Measurements from ENCODE around the gene CNGA2. TPM values are rescaled to one million over a fixed set of nuclear protein-coding genes. Genes with fewer than 3 reads are reported as not detected.

CNGA2 gene
- total and polyA plus RNA-seq, 2 of the 4 experiments (the other 2 are of a cell fraction) = not detected

GRCh38 chrX:151735219-151735618 lies 673 bp downstream of the CNGA2 start:
- Histone ChIP-seq H4K5ac (ENCODE audit: low read depth, low read length) (no peak overlapping the region), H3K9me1 (ENCODE audit: insufficient read depth, low read length) (no peaks in the 10 kb centered on the region), H3K27ac (ENCODE audit: insufficient read depth, low read length) (no peak overlapping the region), H2BK20ac (ENCODE audit: low read depth, low read length) (no peak overlapping the region), H2AK9ac (replicated peaks; ENCODE audit: low read depth, low read length, poor library complexity) (no peak overlapping the region), H3K4me1 (ENCODE audit: control insufficient read depth, insufficient read depth, low read length) (no peaks in the 10 kb centered on the region), H3K4me2 (ENCODE audit: low read depth, low read length) (no peak overlapping the region), H4K20me1 (ENCODE audit: insufficient read depth, low read length) (no peaks in the 10 kb centered on the region), H3K9ac (ENCODE audit: low read depth, low read length) (no peak overlapping the region), H2AFZ (replicated peaks; ENCODE audit: low read length, poor library complexity) (no peak overlapping the region), H3K4me3 (ENCODE audit: insufficient read depth, low read depth, low read length) (no peak overlapping the region), H2BK120ac (ENCODE audit: low read depth, low read length) (no peak overlapping the region), H4K91ac (ENCODE audit: insufficient read depth, low read depth, low read length) (no peak overlapping the region), H2AK5ac (ENCODE audit: low read depth, low read length) (no peak overlapping the region), H2BK5ac (ENCODE audit: low read depth, low read length, poor library complexity, severe bottlenecking) (no peak overlapping the region), H3K4ac (ENCODE audit: low read depth, low read length) (no peak overlapping the region), H4K8ac (ENCODE audit: low read depth in 2 of 2, low read length in 2 of 2) (no peak overlapping the region), H3K79me1 (ENCODE audit: low read depth in 1 of 2, low read length in 2 of 2) (no peaks in the 10 kb centered on the region), H3K18ac (ENCODE audit: low read depth, low read length) (no peak overlapping the region), H3K14ac (replicated peaks; ENCODE audit: low read depth, low read length) (no peak overlapping the region), H3K36me3 (ENCODE audit: control insufficient read depth, insufficient read depth, low read length) (no peaks in the 10 kb centered on the region), H3K56ac (ENCODE audit: extremely low read depth, insufficient read depth, low read length) (no peak overlapping the region), H3K23ac (ENCODE audit: low read depth, low read length) (no peak overlapping the region), H3K9me3 (ENCODE audit: control insufficient read depth, insufficient read depth, low read length) (peaks cover 2% of the 10 kb centered on the region; the same call in 1 of the 2 replicates), H2BK15ac (ENCODE audit: low read depth, low read length) (no peak overlapping the region), H3K27me3 (ENCODE audit: control insufficient read depth, insufficient read depth, low read length) (no peaks in the 10 kb centered on the region)
- POLR2A ChIA-PET (ENCODE audit: unreplicated experiment) = no interaction called here
- intact Hi-C loops (cut with micrococcal nuclease) = no loop called here
- DNase-seq (no peak), ATAC-seq (ENCODE audit: low read depth) (no peak)
- CTCF ChIA-PET = no interaction called here
- in situ Hi-C loops (cut with MboI; ENCODE audit: low sequenced_read_pairs) = no loop called here
- no CpG with 5 or more reads among the region's 2 CpGs for WGBS, 2 experiments (ENCODE audit: extremely low coverage in 2 of 2, insufficient read length in 1 of 2)
- dilution Hi-C loops (cut with HindIII; ENCODE audit: low sequenced_read_pairs, unreplicated experiment) = no loop called here
- TF ChIP-seq CTCF (conservative IDR thresholded peaks at IDR 0.05; ENCODE audit: low read depth, low read length) (no peak), BHLHE40 (IDR thresholded peaks at IDR 0.05; ENCODE audit: low read depth, low read length) (no peak), MXI1 (IDR thresholded peaks at IDR 0.05; ENCODE audit: borderline replicate concordance, low read depth, low read length) (no peak), USF2 (IDR thresholded peaks at IDR 0.05; ENCODE audit: low read depth, low read length) (no peak), CEBPB (IDR thresholded peaks at IDR 0.05; ENCODE audit: low read depth, low read length) (no peak), MAZ (IDR thresholded peaks at IDR 0.05; ENCODE audit: borderline replicate concordance, low read depth, low read length) (no peak), RCOR1 (IDR thresholded peaks at IDR 0.05; ENCODE audit: insufficient replicate concordance, low read length) (no peak), NFE2L2 (IDR thresholded peaks at IDR 0.05; ENCODE audit: low read depth, low read length) (no peak), FOS (IDR thresholded peaks at IDR 0.05; ENCODE audit: low read depth, low read length) (no peak), ELK1 (IDR thresholded peaks at IDR 0.05; ENCODE audit: borderline replicate concordance, low read depth, low read length) (no peak), RAD21 (IDR thresholded peaks at IDR 0.05; ENCODE audit: low read length) (no peak), MAFK (IDR thresholded peaks at IDR 0.05; ENCODE audit: low read depth, low read length) (no peak), POLR2A (IDR thresholded peaks at IDR 0.05; ENCODE audit: low read depth, low read length) (no peak), SMC3 (IDR thresholded peaks at IDR 0.05; ENCODE audit: low read depth, low read length) (no peak), CHD1 (IDR thresholded peaks at IDR 0.05; ENCODE audit: low read depth, low read length) (no peak), RFX5 (IDR thresholded peaks at IDR 0.05; ENCODE audit: low read depth, low read length) (no peak)
- BruUV-seq (replicated peaks) = no TSS peak

Measured in IMR-90 (cell line).